GM12878 (cell line): ENCODE data around the gene FBXL19. TPM values are rescaled to one million over a fixed set of nuclear protein-coding genes. Genes with fewer than 3 reads are reported as not detected.

Experiments used
- BHLHE40 ChIP-seq, 2 experiments: fragments of 450-650 bp in 1 of 2; IDR thresholded peaks; 2 replicates each; pipeline ENCODE4 v1.6.1; 2011 to 2017; ENCODE audit warnings: low read depth in 2 of 2, borderline replicate concordance in 1 of 2, improper control_type of control experiment in 1 of 2, low read length in 1 of 2, mild to moderate bottlenecking in 1 of 2
- CREB1 ChIP-seq: IDR thresholded peaks from 2 replicates; pipeline ENCODE4 v1.6.1; 2012; ENCODE audit warnings: low read depth, mild to moderate bottlenecking, inconsistent platforms
- CREM ChIP-seq: IDR thresholded peaks from 2 replicates; pipeline ENCODE4 v1.6.1; 2014; ENCODE audit warnings: antibody characterized with exemption, low read depth
- EGR1 ChIP-seq, 2 experiments: IDR thresholded peaks; 1 replicate in 1 of 2; 2 replicates in 1 of 2; pipeline ENCODE4 v1.6.1; 2011 to 2012; ENCODE audit warnings: low read depth in 2 of 2, low read length in 2 of 2, borderline replicate concordance in 1 of 2, mild to moderate bottlenecking in 1 of 2, moderate library complexity in 1 of 2
- ESRRA ChIP-seq: IDR thresholded peaks from 2 replicates; pipeline ENCODE4 v1.6.1; 2012; ENCODE audit warnings: mild to moderate bottlenecking, low read length, improper control_type of control experiment
- FOXM1 ChIP-seq: IDR thresholded peaks from 2 replicates; pipeline ENCODE4 v1.6.1; 2012; ENCODE audit warnings: low read depth, mild to moderate bottlenecking, inconsistent platforms, low read length, moderate library complexity
- MEF2A ChIP-seq: IDR thresholded peaks from 2 replicates; pipeline ENCODE4 v1.6.1; 2011; ENCODE audit warnings: low read depth, mild to moderate bottlenecking, low read length, moderate library complexity; ENCODE audit not compliant: insufficient read depth
- MXI1 ChIP-seq: fragments of 150-350 bp; IDR thresholded peaks from 2 replicates; pipeline ENCODE4 v1.6.1; 2011; ENCODE audit warnings: low read depth, mild to moderate bottlenecking, inconsistent platforms, low read length, improper control_type of control experiment
- MYB ChIP-seq: fragments of 150-350 bp; IDR thresholded peaks from 2 replicates; pipeline ENCODE4 v1.6.1; 2014; ENCODE audit warnings: mild to moderate bottlenecking, low read depth, low read length, borderline replicate concordance
- NKRF ChIP-seq: fragments of 450-650 bp; conservative IDR thresholded peaks from 2 replicates; pipeline ENCODE4 v1.6.1; 2017; ENCODE audit warnings: mild to moderate bottlenecking, moderate library complexity
- PAX5 ChIP-seq: IDR thresholded peaks from 2 replicates; pipeline ENCODE4 v1.6.1; 2011; ENCODE audit warnings: low read depth, low read length, borderline replicate concordance
- POLR2AphosphoS2 ChIP-seq: IDR thresholded peaks from 2 replicates; pipeline ENCODE4 v1.6.1; 2011; ENCODE audit warnings: low read depth, mild to moderate bottlenecking, low read length, improper control_type of control experiment, moderate library complexity
- POLR2AphosphoS5 ChIP-seq: IDR thresholded peaks from 2 replicates; pipeline ENCODE4 v1.6.1; 2011; ENCODE audit warnings: mild to moderate bottlenecking, low read length, inconsistent platforms
- SIN3A ChIP-seq: IDR thresholded peaks from 2 replicates; pipeline ENCODE4 v1.6.1; 2012; ENCODE audit warnings: low read depth, low read length, improper control_type of control experiment
- SP1 ChIP-seq: IDR thresholded peaks from one replicate; pipeline ENCODE4 v1.6.1; 2011; ENCODE audit warnings: low read depth, low read length
- SPI1 ChIP-seq: IDR thresholded peaks from 2 replicates; pipeline ENCODE4 v1.6.1; 2011; ENCODE audit warnings: low read depth, mild to moderate bottlenecking, low read length, moderate library complexity, borderline replicate concordance; ENCODE audit not compliant: insufficient read depth
- STAT1 ChIP-seq: fragments of 450-650 bp; conservative IDR thresholded peaks from 2 replicates; pipeline ENCODE4 v1.6.1; 2014; ENCODE audit warnings: antibody characterized with exemption, mild to moderate bottlenecking
- TARDBP ChIP-seq: IDR thresholded peaks from 2 replicates; pipeline ENCODE4 v1.6.1; 2016; ENCODE audit warnings: borderline replicate concordance
- TCF12 ChIP-seq: IDR thresholded peaks from 2 replicates; pipeline ENCODE4 v1.6.1; 2011; ENCODE audit warnings: low read depth, mild to moderate bottlenecking, low read length
- ZBTB33 ChIP-seq: fragments of 450-650 bp; IDR thresholded peaks from 2 replicates; pipeline ENCODE4 v1.6.1; 2017; ENCODE audit warnings: mild to moderate bottlenecking
- ZNF274 ChIP-seq: IDR thresholded peaks from one replicate; pipeline ENCODE4 v1.8.0; 2011; ENCODE audit not compliant: insufficient read length, insufficient read depth
- ZSCAN29 ChIP-seq: fragments of 450-650 bp; IDR thresholded peaks from 2 replicates; pipeline ENCODE4 v1.6.1; 2017; ENCODE audit warnings: mild to moderate bottlenecking, moderate library complexity
- ZZZ3 ChIP-seq: IDR thresholded peaks from 2 replicates; pipeline ENCODE4 v1.6.1; 2011; ENCODE audit warnings: low read depth; ENCODE audit not compliant: control insufficient read depth, insufficient read length
- polyA plus RNA-seq, 11 experiments: library from polyadenylated mRNA; depleted of rRNA in 4 of 11; unstranded in 6 of 11; stranded (reverse) in 5 of 11; fragments of >200 nt; fragmentation: Nextera tagmentation in 4 of 11; fragmentation: Illumina TruSeq in 1 of 11; extraction: Ambion mirVana in 4 of 11; extraction: Trizol in 1 of 11; gene quantifications; 1 replicate in 1 of 11; 2 replicates in 10 of 11; pipeline versions ENCODE4 v1.2.1 to v1.2.3, GENCODE V29; 2011 to 2016; ENCODE audit warnings: inconsistent platforms in 2 of 11, missing spikeins in 2 of 11, low read depth in 1 of 11
- total RNA-seq, 4 experiments: library from RNA; depleted of rRNA in 3 of 4; stranded (reverse); fragments of >200 nt in 3 of 4; fragmentation: Illumina TruSeq in 1 of 4; extraction: Trizol in 1 of 4; gene quantifications; 2 replicates each; pipeline versions ENCODE4 v1.2.1 to v1.2.3, GENCODE V29; 2013 to 2021
- TF ChIP-seq, protein P1 (sequence below): fragments of 450-650 bp; IDR thresholded peaks from 2 replicates; pipeline ENCODE4 v1.6.1; 2017; ENCODE audit warnings: low read depth, mild to moderate bottlenecking, moderate library complexity
- TF ChIP-seq, protein P2 (sequence below): IDR thresholded peaks from 2 replicates; pipeline ENCODE4 v1.6.1; 2011; ENCODE audit warnings: low read depth, mild to moderate bottlenecking, low read length, moderate library complexity, borderline replicate concordance; ENCODE audit errors: extremely low read depth

Gene FBXL19
- total and polyA plus RNA-seq, 10 of the 15 experiments (the other 5 are each of a cell fraction or from before 2014, with no cell fraction given): 0.02 to 32.1 (median 6.8) TPM; not detected in 1

DNA sequence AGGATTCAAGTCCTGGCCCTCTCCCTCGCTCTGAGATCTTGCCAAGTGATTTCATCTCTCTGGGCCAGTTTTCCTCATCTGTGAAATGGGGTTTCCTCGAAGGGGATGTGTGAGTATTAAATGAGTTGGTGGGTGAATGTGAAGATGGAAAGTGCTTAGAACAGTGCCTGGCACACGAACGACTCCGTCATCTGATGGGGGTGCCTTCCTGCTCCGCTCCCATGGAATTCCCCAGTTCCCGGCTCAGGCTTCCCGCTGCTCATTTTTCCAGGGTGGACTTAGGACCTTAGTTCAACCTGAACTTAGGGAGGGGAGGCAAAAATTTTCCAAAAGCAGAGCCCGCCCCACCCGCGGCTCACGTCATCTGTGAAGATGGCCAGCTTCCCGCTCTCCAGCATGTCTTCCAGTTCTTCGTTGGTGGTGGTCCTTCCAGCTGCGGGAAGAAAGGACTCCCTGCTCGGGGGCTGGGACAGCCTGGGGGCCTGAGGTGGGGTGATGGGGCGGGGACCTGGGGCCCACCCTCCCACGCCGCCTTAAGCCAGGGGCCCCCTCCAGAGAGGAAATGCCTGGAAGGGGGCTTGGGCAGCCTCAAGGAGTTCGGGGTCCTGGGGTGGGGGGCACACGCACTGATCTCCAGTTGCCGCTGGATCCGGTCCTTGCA is 73.1 kb downstream of the FBXL19 start (continued):
- no peak; a peak in 1 of 3 replicates for TF ChIP-seq EGR1 (IDR thresholded peaks at IDR 0.05; ENCODE audit: borderline replicate concordance in 1 of 2, low read depth in 2 of 2, low read length in 2 of 2)
- no peak for TF ChIP-seq FOXM1
- TF ChIP-seq POLR2AphosphoS2: no peak
- no peak for TF ChIP-seq PAX5
- peak; percentile 30; the same call in 1 of the 2 replicates for TF ChIP-seq SIN3A
- no peak for TF ChIP-seq STAT1
- no peak for TF ChIP-seq TARDBP
- TF ChIP-seq, protein P1, sequence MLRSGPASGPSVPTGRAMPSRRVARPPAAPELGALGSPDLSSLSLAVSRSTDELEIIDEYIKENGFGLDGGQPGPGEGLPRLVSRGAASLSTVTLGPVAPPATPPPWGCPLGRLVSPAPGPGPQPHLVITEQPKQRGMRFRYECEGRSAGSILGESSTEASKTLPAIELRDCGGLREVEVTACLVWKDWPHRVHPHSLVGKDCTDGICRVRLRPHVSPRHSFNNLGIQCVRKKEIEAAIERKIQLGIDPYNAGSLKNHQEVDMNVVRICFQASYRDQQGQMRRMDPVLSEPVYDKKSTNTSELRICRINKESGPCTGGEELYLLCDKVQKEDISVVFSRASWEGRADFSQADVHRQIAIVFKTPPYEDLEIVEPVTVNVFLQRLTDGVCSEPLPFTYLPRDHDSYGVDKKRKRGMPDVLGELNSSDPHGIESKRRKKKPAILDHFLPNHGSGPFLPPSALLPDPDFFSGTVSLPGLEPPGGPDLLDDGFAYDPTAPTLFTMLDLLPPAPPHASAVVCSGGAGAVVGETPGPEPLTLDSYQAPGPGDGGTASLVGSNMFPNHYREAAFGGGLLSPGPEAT: 0 out of 2 replicates have a peak, but pooled peaks have one; percentile 44
- TF ChIP-seq CREB1: no peak
- TF ChIP-seq ZBTB33: no peak
- TF ChIP-seq NKRF: no peak
- no peak for TF ChIP-seq ZSCAN29
- no peak for TF ChIP-seq ZZZ3
- TF ChIP-seq TCF12: 0 out of 2 replicates have a peak, but pooled peaks have one; percentile 6
- no peak for TF ChIP-seq ESRRA
- no peak for TF ChIP-seq MEF2A
- TF ChIP-seq BHLHE40 (IDR thresholded peaks at IDR 0.05; ENCODE audit: borderline replicate concordance in 1 of 2, low read depth in 2 of 2, low read length in 1 of 2): no peak
- TF ChIP-seq ZNF274: no peak
- no peak for TF ChIP-seq POLR2AphosphoS5
- TF ChIP-seq CREM: peak; percentile 39; the same call in 1 of the 2 replicates
- no peak for TF ChIP-seq MYB
- no peak for TF ChIP-seq SP1
- no peak for TF ChIP-seq MXI1
- TF ChIP-seq, protein P2, sequence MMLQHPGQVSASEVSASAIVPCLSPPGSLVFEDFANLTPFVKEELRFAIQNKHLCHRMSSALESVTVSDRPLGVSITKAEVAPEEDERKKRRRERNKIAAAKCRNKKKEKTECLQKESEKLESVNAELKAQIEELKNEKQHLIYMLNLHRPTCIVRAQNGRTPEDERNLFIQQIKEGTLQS: no peak
- no peak for TF ChIP-seq SPI1
